Spleen (tissue), 7 donors: Measurements from ENCODE around the gene KRTAP5-3.

Experiments used
- POLR2A ChIP-seq, 3 donors: fragments of 450-650 bp; IDR thresholded peaks; one replicate each; pipeline ENCODE4 v1.5.1; 2017; ENCODE audit warnings: antibody characterized with exemption in 3 of 3, mild to moderate bottlenecking in 1 of 3
- POLR2AphosphoS5 ChIP-seq, 3 donors: sonication (generic); formaldehyde crosslinking; IDR thresholded peaks; one replicate each; pipeline ENCODE4 v1.5.1; 2017; ENCODE audit warnings: antibody characterized with exemption in 3 of 3
- TF ChIP-seq, protein P1 (sequence below), 11 experiments: fragments of 200-600 bp in 7 of 11; fragments of 450-650 bp in 4 of 11; sonication (generic) in 4 of 11; IDR thresholded peaks in 8 of 11; conservative IDR thresholded peaks in 3 of 11; 1 replicate in 7 of 11; 2 replicates in 4 of 11; pipeline versions ENCODE4 v1.4.0 to v1.8.0; 2016 to 2021; ENCODE audit warnings: antibody characterized with exemption in 11 of 11, inconsistent platforms in 4 of 11, mild to moderate bottlenecking in 1 of 11
- donor health status: DM: no; HTN: no; CAD: no; lungs with moderate emphysema.
- donor health status: DM: no; HTN: no; CAD: no.
- donor health status: DM: no; HTN: no; CAD: no.

- TF ChIP-seq, protein P1, sequence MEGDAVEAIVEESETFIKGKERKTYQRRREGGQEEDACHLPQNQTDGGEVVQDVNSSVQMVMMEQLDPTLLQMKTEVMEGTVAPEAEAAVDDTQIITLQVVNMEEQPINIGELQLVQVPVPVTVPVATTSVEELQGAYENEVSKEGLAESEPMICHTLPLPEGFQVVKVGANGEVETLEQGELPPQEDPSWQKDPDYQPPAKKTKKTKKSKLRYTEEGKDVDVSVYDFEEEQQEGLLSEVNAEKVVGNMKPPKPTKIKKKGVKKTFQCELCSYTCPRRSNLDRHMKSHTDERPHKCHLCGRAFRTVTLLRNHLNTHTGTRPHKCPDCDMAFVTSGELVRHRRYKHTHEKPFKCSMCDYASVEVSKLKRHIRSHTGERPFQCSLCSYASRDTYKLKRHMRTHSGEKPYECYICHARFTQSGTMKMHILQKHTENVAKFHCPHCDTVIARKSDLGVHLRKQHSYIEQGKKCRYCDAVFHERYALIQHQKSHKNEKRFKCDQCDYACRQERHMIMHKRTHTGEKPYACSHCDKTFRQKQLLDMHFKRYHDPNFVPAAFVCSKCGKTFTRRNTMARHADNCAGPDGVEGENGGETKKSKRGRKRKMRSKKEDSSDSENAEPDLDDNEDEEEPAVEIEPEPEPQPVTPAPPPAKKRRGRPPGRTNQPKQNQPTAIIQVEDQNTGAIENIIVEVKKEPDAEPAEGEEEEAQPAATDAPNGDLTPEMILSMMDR (IDR thresholded peaks at IDR 0.05 in 8 of 11, conservative IDR thresholded peaks at IDR 0.05 in 3 of 11), result no peak
- TF ChIP-seq POLR2AphosphoS5 (IDR thresholded peaks at IDR 0.05) (no peak), POLR2A (IDR thresholded peaks at IDR 0.05) (no peak)
These were observed 39.8 kb upstream of the KRTAP5-3 start for GRCh38 chr11:1647901-1648652.
